Type B pancreatic cell (in vitro differentiated cells): ENCODE measurements around the gene BANF1. TPM values are rescaled to one million over a fixed set of nuclear protein-coding genes. Genes with fewer than 3 reads are reported as not detected.

Source experiments
- DNase-seq: peaks from one replicate; pipeline ENCODE4 v3.0.0; 2021; ENCODE audit warnings: mixed read lengths; ENCODE audit not compliant: unreplicated experiment; ENCODE audit errors: extremely low spot score
- H3K27ac Mint-ChIP-seq: 2 replicates; pipeline ENCODE4 v1.8.0; 2021; ENCODE audit warnings: mild to moderate bottlenecking, mixed read lengths
- H3K27me3 Mint-ChIP-seq: 2 replicates; pipeline ENCODE4 v1.8.0; 2021; ENCODE audit warnings: mixed read lengths
- H3K36me3 Mint-ChIP-seq: 2 replicates; pipeline ENCODE4 v1.8.0; 2021; ENCODE audit warnings: mixed read lengths
- H3K4me1 Mint-ChIP-seq: one replicate; pipeline ENCODE4 v1.8.0; 2021; ENCODE audit warnings: mixed read lengths; ENCODE audit not compliant: unreplicated experiment
- H3K4me3 Mint-ChIP-seq: 2 replicates; pipeline ENCODE4 v1.8.0; 2021; ENCODE audit warnings: mild to moderate bottlenecking, mixed read lengths
- H3K9me3 Mint-ChIP-seq: 2 replicates; pipeline ENCODE4 v1.8.0; 2021; ENCODE audit warnings: mixed read lengths
- total RNA-seq: library from RNA; stranded (reverse); gene quantifications from 2 replicates; pipeline ENCODE4 v1.2.1, GENCODE V29; 2021; ENCODE audit warnings: low replicate concordance
- TF ChIP-seq, protein P1 (sequence below): fragments of 200-600 bp; sonication (generic); conservative IDR thresholded peaks from 2 replicates; pipeline ENCODE4 v1.5.0; 2021; ENCODE audit warnings: antibody characterized with exemption, mild to moderate bottlenecking

The BANF1 gene
- total RNA-seq, 1 donor from 2014 or later = 266 TPM

DNA sequence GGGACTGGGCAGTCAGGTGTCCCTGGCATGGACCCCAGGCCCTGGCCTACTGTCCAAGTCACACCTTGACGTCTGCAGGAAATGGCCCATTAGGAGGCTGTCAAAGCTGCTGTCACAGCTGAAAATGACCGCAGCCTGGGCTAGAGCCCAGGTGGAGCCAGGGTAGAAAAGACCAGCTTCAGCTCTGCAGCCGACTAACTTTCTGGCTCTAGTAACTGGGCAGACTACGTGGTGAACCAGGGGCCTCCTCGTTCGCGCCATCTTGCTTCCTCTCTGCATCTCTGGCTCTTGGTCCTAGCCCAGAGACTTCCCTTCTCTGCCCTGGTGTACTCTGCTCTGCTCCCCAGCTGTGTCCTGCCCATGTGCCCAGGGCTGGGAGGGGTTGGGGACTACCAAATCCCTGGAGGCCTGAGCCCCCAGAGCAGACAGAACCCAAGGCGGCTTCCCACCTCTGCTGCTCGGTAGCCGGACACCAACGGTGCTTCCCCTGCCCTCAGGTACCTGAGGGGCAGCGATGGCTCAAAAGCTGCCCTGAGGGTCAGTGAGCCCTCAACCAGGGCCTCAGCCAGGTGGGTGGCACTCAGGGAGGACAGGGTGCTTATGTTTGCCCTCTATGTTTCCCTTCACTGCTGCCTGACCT, 21.1 kb upstream of the BANF1 start:
- Mint-ChIP-seq H3K4me3 (no peak overlapping the region), H3K9me3 (no peaks in the 10 kb centered on the region), H3K27ac (no peak overlapping the region), H3K36me3 (no peaks in the 10 kb centered on the region), H3K27me3 (no peaks in the 10 kb centered on the region), H3K4me1 (no peaks in the 10 kb centered on the region)
- no peak for DNase-seq
- TF ChIP-seq, protein P1, sequence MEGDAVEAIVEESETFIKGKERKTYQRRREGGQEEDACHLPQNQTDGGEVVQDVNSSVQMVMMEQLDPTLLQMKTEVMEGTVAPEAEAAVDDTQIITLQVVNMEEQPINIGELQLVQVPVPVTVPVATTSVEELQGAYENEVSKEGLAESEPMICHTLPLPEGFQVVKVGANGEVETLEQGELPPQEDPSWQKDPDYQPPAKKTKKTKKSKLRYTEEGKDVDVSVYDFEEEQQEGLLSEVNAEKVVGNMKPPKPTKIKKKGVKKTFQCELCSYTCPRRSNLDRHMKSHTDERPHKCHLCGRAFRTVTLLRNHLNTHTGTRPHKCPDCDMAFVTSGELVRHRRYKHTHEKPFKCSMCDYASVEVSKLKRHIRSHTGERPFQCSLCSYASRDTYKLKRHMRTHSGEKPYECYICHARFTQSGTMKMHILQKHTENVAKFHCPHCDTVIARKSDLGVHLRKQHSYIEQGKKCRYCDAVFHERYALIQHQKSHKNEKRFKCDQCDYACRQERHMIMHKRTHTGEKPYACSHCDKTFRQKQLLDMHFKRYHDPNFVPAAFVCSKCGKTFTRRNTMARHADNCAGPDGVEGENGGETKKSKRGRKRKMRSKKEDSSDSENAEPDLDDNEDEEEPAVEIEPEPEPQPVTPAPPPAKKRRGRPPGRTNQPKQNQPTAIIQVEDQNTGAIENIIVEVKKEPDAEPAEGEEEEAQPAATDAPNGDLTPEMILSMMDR = no peak

DNA sequence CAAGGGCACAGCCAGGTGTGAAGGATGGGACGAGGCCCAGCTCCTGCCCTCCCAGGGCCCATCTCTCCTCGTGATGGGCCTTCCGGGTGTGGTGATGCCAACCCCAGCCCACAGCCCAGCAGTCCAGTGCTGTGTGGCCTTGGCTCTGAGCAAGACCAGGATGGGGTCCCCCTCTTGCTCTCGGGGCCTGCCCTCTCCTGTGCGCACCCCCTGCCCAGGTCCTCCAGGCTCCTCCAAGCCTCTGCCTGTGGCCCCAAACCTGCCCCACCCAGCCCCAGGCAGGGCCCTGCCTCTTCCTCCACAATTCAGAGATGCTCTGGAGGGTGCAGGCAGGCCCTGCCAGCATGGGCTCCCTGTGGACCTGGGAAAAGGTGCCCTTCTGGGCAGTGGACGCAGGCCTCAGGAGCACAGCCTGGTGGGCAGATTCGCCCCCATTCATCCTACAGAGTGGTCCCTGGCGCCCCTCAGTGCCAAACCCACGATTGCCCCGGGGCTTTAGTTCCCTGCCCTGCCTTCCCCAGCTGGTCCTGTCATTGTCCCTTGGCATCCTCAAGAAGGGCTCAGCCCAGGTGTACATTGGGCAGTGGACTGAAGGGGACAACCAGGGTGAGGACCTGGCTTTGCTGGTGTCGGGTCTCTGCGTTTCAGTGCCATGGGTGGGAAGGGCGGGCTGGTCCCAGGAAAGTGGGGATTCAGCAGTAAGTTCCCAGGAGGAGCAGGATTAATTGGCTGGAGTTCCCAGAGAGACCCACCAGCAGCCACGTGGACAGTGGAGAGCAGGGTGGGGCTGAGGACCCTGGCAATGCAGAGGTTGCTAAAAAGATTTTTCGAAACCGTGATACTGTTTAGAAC, 20.1 kb upstream of the BANF1 start:
- no peak overlapping the region for H3K27ac Mint-ChIP-seq
- TF ChIP-seq, protein P1 = no peak
- H3K9me3 Mint-ChIP-seq = no peaks in the 10 kb centered on the region
- DNase-seq = no peak
- H3K4me1 Mint-ChIP-seq = no peaks in the 10 kb centered on the region
- no peaks in the 10 kb centered on the region for H3K27me3 Mint-ChIP-seq
- no peaks in the 10 kb centered on the region for H3K36me3 Mint-ChIP-seq
- H3K4me3 Mint-ChIP-seq = no peak overlapping the region

DNA sequence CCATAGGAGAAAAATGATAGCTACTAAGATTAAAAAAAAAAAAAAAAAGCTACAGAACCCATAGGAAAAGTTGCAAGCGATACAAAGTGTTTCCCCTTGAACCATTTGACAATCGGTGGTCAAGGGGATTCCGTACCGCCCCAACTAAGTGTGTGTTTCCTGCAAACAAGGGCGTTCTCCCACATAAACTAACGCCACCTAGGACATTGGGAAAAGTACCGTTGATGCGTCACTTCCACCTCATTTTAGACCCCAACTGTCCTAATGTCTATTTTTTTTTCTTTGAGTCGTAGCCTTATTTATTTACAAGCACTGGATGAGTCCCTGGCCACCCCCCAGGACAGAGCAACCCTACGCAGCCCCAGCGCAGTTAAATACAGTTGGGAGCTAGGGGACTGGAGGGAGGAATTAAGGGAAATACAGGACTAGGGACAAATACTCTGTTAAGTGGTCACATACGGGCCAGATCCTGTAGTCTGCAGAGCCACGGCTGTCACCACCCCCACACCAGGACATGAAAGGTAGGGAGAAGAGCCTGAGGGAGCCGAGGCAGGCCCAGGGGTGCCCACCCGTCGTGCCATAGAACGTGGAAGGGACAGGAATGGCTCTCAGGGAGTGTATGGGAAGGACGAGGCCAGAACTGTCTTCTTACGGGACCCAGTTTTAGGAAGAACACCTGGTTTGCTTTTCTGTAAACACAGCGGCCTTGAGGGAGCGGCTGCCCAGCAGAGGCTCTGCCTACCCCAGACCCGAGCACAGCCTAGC, 19.3 kb upstream of the BANF1 start:
- Mint-ChIP-seq H3K9me3 (no peaks in the 10 kb centered on the region), H3K4me1 (no peaks in the 10 kb centered on the region), H3K27ac (no peak overlapping the region), H3K4me3 (no peak overlapping the region), H3K36me3 (no peaks in the 10 kb centered on the region), H3K27me3 (no peaks in the 10 kb centered on the region)
- no peak for DNase-seq
- TF ChIP-seq, protein P1 = no peak

DNA sequence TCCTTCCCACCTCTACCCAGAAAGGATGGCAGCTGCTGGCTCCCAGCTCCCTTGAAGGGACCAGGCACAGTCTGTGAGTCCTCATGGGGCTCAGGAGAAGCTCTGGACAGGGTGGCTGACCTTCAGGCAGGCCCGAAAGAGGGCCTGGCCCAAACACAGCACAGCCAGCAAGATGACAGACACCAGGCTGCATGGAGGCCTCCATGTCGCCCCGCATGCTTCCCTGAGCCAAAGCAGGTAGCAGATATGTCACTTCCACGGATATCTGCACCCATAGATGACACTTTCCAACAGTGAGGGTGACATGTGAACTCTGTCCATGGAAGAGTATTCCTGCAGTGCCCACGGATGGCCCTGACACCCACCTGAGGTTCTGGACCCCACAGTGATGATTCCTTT, 18.7 kb upstream of the BANF1 start:
- no peak for DNase-seq
- H3K9me3 Mint-ChIP-seq = no peaks in the 10 kb centered on the region
- H3K4me3 Mint-ChIP-seq = no peak overlapping the region
- H3K27ac Mint-ChIP-seq = no peak overlapping the region
- H3K4me1 Mint-ChIP-seq = no peaks in the 10 kb centered on the region
- TF ChIP-seq, protein P1 = no peak
- H3K36me3 Mint-ChIP-seq = no peaks in the 10 kb centered on the region
- H3K27me3 Mint-ChIP-seq = no peaks in the 10 kb centered on the region

DNA sequence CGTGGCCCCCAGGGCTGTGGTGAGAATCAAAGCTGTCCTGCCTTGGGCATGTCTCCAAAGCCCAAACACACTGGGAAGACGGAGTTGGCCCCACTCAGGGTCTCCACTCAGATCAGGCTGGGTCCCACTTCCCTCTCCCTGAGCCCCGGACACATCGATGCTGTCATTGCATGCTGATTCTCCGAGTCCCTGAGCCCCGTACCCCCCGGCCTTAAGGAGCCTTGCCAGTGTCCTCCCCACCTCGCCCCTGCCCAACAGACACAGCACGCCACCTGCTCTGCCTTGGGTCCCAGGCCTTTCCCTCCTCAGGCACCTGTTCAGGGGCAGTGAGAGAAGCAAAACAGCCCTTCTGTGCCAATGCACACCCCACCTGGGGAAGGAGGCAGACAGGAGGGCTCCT, 15.0 kb upstream of the BANF1 start:
- peaks cover 6% of the 10 kb centered on the region for H3K4me1 Mint-ChIP-seq
- DNase-seq = no peak
- TF ChIP-seq, protein P1 = no peak
- H3K27me3 Mint-ChIP-seq = no peaks in the 10 kb centered on the region
- H3K36me3 Mint-ChIP-seq = peaks cover 6% of the 10 kb centered on the region
- no peak overlapping the region for H3K4me3 Mint-ChIP-seq
- H3K27ac Mint-ChIP-seq = no peak overlapping the region
- H3K9me3 Mint-ChIP-seq = no peaks in the 10 kb centered on the region
